Caco-2 (cell line): ENCODE measurements around the gene AMBRA1. TPM values are rescaled to one million over a fixed set of nuclear protein-coding genes. Genes with fewer than 3 reads are reported as not detected.

ENCODE experiments used
- BruUV-seq: library from RNA; stranded (reverse); fragments of 400-500 nt; replicated peaks from 2 replicates; lab custom pipeline; 2021; lab: Mats Ljungman, UMichigan
- CTCF ChIA-PET: fragments of 300-600 bp; sonication (Branson Sonifier 250); formaldehyde crosslinking; loops from one replicate; lab custom pipeline; 2022; ENCODE audit warnings: antibody characterized with exemption; lab: Charles Lee
- POLR2A ChIA-PET: fragments of 300-600 bp; sonication (Branson Sonifier 250); formaldehyde crosslinking; loops from one replicate; lab custom pipeline; 2022; ENCODE audit warnings: antibody characterized with exemption; lab: Charles Lee
- DNase-seq, 2 experiments: peaks; one replicate each; pipeline versions ENCODE4 v3.0.0 to v3.0.0-alpha.2; 2020 to 2022
- H3K27me3 ChIP-seq: replicated peaks from 2 replicates; pipeline ENCODE4 v1.6.0; 2011; ENCODE audit warnings: low read length; ENCODE audit not compliant: control insufficient read depth, insufficient read depth
- H3K36me3 ChIP-seq: 2 replicates; pipeline ENCODE4 v1.5.1; 2011; ENCODE audit warnings: low read length; ENCODE audit not compliant: control insufficient read depth, insufficient read depth
- H3K4me1 ChIP-seq: fragments of 250-450 bp; sonication (Bioruptor Pico); 2 replicates; pipeline ENCODE4 v1.5.1; 2020; ENCODE audit warnings: mild to moderate bottlenecking
- H3K4me3 ChIP-seq: 2 replicates; pipeline ENCODE4 v1.5.1; 2011; ENCODE audit warnings: low read depth, mild to moderate bottlenecking, control low read depth, low read length
- H3K9me3 ChIP-seq: fragments of 250-450 bp; sonication (Bioruptor Pico); 2 replicates; pipeline ENCODE4 v1.5.1; 2020; ENCODE audit warnings: mild to moderate bottlenecking, moderate library complexity
- H3K27ac Mint-ChIP-seq: one replicate; pipeline ENCODE4 v1.8.0; 2022; ENCODE audit warnings: mixed read lengths; ENCODE audit not compliant: unreplicated experiment
- H3K27me3 Mint-ChIP-seq: one replicate; pipeline ENCODE4 v1.8.0; 2022; ENCODE audit warnings: mixed read lengths; ENCODE audit not compliant: insufficient read depth, unreplicated experiment
- H3K36me3 Mint-ChIP-seq: one replicate; pipeline ENCODE4 v1.8.0; 2022; ENCODE audit warnings: mild to moderate bottlenecking, mixed read lengths; ENCODE audit not compliant: insufficient read depth, unreplicated experiment
- H3K4me1 Mint-ChIP-seq: one replicate; pipeline ENCODE4 v1.8.0; 2022; ENCODE audit warnings: low read depth, mixed read lengths; ENCODE audit not compliant: unreplicated experiment
- H3K4me3 Mint-ChIP-seq: one replicate; pipeline ENCODE4 v1.8.0; 2022; ENCODE audit warnings: mild to moderate bottlenecking, moderate library complexity, mixed read lengths; ENCODE audit not compliant: unreplicated experiment
- H3K9me3 Mint-ChIP-seq: one replicate; pipeline ENCODE4 v1.8.0; 2022; ENCODE audit warnings: mixed read lengths; ENCODE audit not compliant: unreplicated experiment
- intact Hi-C: fragments of 100-400 bp; cut with micrococcal nuclease; formaldehyde crosslinking; loops from one replicate; pipeline ENCODE4 v1.10.0; 2022; ENCODE audit not compliant: unreplicated experiment
- total RNA-seq: library from RNA; stranded (reverse); gene quantifications from 2 replicates; pipeline ENCODE4 v1.2.3, GENCODE V29; 2022
- TF ChIP-seq, protein P1 (sequence below), 2 experiments: fragments of 200-600 bp in 1 of 2; IDR thresholded peaks; 1 replicate in 1 of 2; 2 replicates in 1 of 2; pipeline versions ENCODE4 v1.5.1 to v1.8.0; 2011 to 2022; ENCODE audit warnings: antibody characterized with exemption in 1 of 2, control low read depth in 1 of 2, inconsistent platforms in 1 of 2, low read depth in 1 of 2, low read length in 1 of 2, mild to moderate bottlenecking in 1 of 2, moderate library complexity in 1 of 2; ENCODE audit not compliant: insufficient read depth in 1 of 2, severe bottlenecking in 1 of 2, unreplicated experiment in 1 of 2

The AMBRA1 gene
- total RNA-seq, 1 experiment from 2014 or later: 48.1 TPM

DNA sequence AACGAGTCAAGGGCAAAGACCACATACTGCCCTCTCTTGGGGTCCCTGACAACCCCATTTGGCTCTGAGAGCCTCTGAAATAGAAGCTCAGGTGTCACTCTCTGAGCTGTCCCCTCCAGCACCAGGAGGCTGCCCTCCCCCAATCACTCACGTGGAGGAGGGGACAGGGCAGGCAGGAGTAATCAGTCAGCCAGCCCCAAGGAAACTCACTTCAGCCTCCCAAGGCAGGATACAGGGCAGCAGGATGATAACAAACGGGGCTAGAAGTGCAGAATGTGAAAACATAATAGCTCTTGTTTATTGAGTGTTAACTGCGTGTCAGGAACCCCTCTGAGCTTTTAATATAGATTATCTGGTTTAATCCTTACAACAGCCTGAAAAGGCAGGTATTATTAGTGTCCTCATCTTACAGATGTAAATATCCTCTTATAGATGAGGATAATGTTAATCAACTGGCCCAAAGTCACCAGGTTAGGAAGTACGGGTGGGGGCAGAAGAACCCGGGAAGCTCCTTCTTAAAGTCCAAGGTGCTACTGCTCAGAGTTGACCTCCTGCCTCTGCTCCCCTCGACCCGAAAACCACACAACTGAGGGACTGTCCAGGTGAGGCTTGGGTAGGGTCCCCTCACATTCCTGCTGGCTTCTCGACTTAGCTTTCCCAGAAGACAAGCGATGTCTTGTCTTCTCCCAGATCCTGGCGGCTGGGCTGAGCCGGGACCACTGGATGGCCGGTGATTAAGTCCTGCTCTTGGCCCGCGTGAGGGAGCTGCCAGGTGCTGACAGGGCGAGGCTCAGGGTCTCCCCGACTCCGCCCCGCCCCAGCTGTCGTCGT is 205.0 kb downstream of the AMBRA1 start:
- CTCF ChIA-PET: interaction anchor here (0.6 to 1.0 kb wide), 6 partner anchors 19 to 330 kb away, joined by 3 to 8 read pairs (median 4); no protein-coding TSS in a partner anchor
- BruUV-seq: no TSS peak
- Mint-ChIP-seq H3K4me3 (peak overlapping the region; percentile 76), H3K36me3 (peaks cover 31% of the 10 kb centered on the region), H3K4me1 (peaks cover 19% of the 10 kb centered on the region), H3K27ac (no peak overlapping the region), H3K9me3 (no peaks in the 10 kb centered on the region), H3K27me3 (peaks cover 12% of the 10 kb centered on the region)
- intact Hi-C loops: loop anchor here (1.0 to 2.0 kb wide), 3 partner anchors 8 to 149 kb away; partner anchors contain the start of gene MDK
- no peak for DNase-seq
- POLR2A ChIA-PET: interaction anchor here (0.8 kb wide), 1 partner anchor 146 kb away, joined by 3 read pairs; no protein-coding TSS in a partner anchor
- Histone ChIP-seq H3K27me3 (peaks cover 6% of the 10 kb centered on the region), H3K9me3 (no peaks in the 10 kb centered on the region), H3K36me3 (no peaks in the 10 kb centered on the region), H3K4me1 (peaks cover 14% of the 10 kb centered on the region), H3K4me3 (peak overlapping the region; percentile 37)
- TF ChIP-seq, protein P1, sequence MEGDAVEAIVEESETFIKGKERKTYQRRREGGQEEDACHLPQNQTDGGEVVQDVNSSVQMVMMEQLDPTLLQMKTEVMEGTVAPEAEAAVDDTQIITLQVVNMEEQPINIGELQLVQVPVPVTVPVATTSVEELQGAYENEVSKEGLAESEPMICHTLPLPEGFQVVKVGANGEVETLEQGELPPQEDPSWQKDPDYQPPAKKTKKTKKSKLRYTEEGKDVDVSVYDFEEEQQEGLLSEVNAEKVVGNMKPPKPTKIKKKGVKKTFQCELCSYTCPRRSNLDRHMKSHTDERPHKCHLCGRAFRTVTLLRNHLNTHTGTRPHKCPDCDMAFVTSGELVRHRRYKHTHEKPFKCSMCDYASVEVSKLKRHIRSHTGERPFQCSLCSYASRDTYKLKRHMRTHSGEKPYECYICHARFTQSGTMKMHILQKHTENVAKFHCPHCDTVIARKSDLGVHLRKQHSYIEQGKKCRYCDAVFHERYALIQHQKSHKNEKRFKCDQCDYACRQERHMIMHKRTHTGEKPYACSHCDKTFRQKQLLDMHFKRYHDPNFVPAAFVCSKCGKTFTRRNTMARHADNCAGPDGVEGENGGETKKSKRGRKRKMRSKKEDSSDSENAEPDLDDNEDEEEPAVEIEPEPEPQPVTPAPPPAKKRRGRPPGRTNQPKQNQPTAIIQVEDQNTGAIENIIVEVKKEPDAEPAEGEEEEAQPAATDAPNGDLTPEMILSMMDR (IDR thresholded peaks at IDR 0.05; ENCODE audit: insufficient read depth in 1 of 2, low read depth in 1 of 2, low read length in 1 of 2, severe bottlenecking in 1 of 2, unreplicated experiment in 1 of 2): no peak

DNA sequence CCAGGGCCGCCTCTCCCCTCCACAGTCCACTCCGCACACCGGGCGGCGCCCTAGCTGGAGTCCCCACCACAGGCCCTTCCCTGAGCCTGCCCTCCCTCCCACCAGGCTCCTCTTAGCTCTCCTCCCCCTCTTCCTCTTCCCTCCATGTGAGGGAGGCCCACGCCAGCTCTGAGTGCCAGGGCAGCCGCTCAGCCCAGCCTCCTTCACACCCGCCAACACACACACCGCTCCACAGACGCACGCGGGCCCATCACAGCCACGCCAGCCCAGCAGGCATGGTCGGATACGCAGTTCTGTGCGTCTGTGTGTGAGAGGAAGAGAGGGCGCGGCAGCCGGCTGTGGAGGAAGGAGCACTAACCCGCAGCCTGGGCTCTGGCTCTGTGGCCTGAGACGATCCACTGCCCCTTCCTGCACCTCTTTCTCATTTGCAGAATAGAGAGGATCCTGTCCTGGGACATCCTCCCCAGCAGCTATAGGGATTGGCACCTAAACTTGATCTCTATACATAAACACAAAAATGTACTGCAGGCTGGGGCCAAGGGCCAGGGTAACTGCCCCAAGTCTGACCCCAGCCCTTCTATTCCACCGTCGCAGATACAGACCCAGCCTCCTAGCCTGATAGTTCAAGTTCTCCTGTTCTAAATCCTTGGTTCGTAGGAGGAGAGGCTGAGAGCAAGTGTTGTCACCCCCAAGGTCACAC is 205.8 kb downstream of the AMBRA1 start:
- TF ChIP-seq, protein P1 (IDR thresholded peaks at IDR 0.05; ENCODE audit: insufficient read depth in 1 of 2, low read depth in 1 of 2, low read length in 1 of 2, severe bottlenecking in 1 of 2, unreplicated experiment in 1 of 2): no peak
- H3K27me3 ChIP-seq: peaks cover 6% of the 10 kb centered on the region

DNA sequence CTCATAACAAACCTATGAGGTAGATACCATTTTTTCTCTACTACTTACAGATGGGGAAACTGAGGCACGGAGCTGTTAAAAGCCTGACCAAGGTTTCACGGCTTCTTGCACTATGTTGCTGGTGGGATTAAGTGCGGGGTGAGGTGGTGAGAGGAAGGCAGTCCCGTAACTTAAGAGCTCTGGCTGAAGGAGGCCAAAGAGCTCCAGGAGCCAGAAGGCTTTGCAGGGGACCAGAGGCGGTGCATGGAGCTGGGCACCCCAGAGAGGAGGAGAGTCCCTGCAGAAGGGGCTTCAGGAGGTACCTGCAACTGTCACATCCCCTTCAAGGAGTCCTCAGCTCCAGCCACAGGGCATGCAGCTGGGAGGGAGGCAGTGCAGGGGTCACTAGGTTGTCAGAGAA is 206.4 kb downstream of the AMBRA1 start:
- CTCF ChIA-PET: interaction anchor here (1.2 kb wide), 1 partner anchor 22 kb away, joined by 3 read pairs; no protein-coding TSS in a partner anchor
- TF ChIP-seq, protein P1 (IDR thresholded peaks at IDR 0.05; ENCODE audit: insufficient read depth in 1 of 2, low read depth in 1 of 2, low read length in 1 of 2, severe bottlenecking in 1 of 2, unreplicated experiment in 1 of 2): no peak

More for the DNA sequence above, 205.8 kb downstream of the AMBRA1 start:
- Histone ChIP-seq H3K4me3 (no peak overlapping the region), H3K36me3 (no peaks in the 10 kb centered on the region), H3K9me3 (no peaks in the 10 kb centered on the region), H3K4me1 (peaks cover 19% of the 10 kb centered on the region)
- Mint-ChIP-seq H3K4me3 (no peak overlapping the region), H3K4me1 (peaks cover 15% of the 10 kb centered on the region), H3K9me3 (no peaks in the 10 kb centered on the region), H3K27me3 (peaks cover 12% of the 10 kb centered on the region), H3K27ac (no peak overlapping the region), H3K36me3 (peaks cover 34% of the 10 kb centered on the region)
- ChIA-PET CTCF (interaction anchor here (0.7 to 1.0 kb wide), 4 partner anchors 19 to 149 kb away, joined by 3 to 4 read pairs (median 4); no protein-coding TSS in a partner anchor), POLR2A (interaction anchor here (0.8 kb wide), 1 partner anchor 145 kb away, joined by 3 read pairs; no protein-coding TSS in a partner anchor)
- no TSS peak for BruUV-seq
- no peak for DNase-seq
- intact Hi-C loops: loop anchor here (2.0 kb wide), 1 partner anchor 141 kb away; no protein-coding TSS in a partner anchor

More for the DNA sequence above, 206.4 kb downstream of the AMBRA1 start:
- Mint-ChIP-seq H3K27ac (no peak overlapping the region), H3K9me3 (no peaks in the 10 kb centered on the region), H3K4me1 (peaks cover 10% of the 10 kb centered on the region), H3K27me3 (peaks cover 12% of the 10 kb centered on the region), H3K36me3 (peaks cover 30% of the 10 kb centered on the region), H3K4me3 (no peak overlapping the region)
- Histone ChIP-seq H3K36me3 (no peaks in the 10 kb centered on the region), H3K4me1 (peaks cover 19% of the 10 kb centered on the region), H3K9me3 (no peaks in the 10 kb centered on the region), H3K27me3 (peaks cover 6% of the 10 kb centered on the region), H3K4me3 (no peak overlapping the region)
- intact Hi-C loops: no loop called here
- DNase-seq: no peak
- no TSS peak for BruUV-seq
- POLR2A ChIA-PET: no interaction called here
